LNCAP (cell line): ENCODE results near the gene CENPA.

ENCODE experiments used
- TF ChIP-seq, protein P1 (sequence below): fragments of 450-650 bp; IDR thresholded peaks from 2 replicates; pipeline ENCODE4 v1.5.1; 2017; ENCODE audit warnings: mild to moderate bottlenecking

CENPA gene

DNA sequence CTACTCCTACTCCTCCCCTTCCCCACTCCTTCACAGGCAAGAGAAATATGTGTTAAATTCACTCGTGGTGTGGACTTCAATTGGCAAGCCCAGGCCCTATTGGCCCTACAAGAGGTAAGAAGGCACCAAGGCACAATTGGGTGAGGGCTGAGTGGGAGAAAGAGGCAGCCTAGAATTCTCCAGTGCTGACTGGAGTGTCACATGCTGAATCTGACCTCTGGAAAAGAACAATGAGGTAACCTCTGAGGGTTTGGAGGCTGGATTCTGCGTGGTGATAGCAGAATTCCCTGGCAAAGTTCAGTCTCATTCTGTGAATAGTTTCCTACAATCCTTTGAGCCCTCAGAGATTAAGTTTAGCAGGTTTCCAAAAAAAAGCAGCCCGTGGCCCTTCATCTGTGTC lies 6.9 kb downstream of the CENPA start:
- TF ChIP-seq, protein P1, sequence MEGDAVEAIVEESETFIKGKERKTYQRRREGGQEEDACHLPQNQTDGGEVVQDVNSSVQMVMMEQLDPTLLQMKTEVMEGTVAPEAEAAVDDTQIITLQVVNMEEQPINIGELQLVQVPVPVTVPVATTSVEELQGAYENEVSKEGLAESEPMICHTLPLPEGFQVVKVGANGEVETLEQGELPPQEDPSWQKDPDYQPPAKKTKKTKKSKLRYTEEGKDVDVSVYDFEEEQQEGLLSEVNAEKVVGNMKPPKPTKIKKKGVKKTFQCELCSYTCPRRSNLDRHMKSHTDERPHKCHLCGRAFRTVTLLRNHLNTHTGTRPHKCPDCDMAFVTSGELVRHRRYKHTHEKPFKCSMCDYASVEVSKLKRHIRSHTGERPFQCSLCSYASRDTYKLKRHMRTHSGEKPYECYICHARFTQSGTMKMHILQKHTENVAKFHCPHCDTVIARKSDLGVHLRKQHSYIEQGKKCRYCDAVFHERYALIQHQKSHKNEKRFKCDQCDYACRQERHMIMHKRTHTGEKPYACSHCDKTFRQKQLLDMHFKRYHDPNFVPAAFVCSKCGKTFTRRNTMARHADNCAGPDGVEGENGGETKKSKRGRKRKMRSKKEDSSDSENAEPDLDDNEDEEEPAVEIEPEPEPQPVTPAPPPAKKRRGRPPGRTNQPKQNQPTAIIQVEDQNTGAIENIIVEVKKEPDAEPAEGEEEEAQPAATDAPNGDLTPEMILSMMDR: no peak

DNA sequence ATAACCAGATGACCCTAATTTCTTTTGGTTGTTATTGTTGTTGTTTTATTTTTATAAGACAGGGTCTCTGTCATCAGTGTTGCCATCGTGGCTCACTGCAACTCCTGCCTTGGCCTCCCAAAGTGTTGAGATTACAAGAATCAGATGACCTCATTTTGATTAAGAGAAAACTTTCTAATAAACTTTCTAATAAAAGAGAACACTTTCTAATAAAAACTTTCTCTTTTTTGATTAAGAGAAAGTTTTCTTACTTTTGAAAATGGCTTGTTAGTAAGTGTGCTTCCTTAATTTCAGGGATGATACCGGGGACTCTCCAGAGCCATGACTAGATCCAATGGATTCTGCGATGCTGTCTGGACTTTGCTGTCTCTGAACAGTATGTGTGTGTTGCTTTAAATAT lies 7.7 kb downstream of the CENPA start:
- TF ChIP-seq, protein P1: no peak

DNA sequence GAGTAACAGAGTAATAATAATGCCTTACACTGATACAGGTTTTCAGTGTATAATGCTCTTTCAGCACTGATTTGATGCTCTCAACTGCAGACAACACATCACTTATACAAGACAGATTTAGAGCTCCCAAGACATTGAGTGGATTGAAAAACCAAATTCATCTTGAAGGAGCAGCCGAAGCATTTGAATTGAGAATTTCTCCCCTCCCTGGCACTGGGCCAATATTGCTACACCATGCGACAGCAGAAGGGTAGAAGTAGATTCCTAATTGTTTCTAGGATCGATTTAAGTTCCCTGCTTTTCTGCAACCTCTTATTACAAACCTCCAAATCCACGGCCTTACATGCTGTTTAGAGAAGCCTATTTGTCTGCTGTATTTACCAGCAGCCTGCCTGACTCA lies 15.5 kb downstream of the CENPA start:
- TF ChIP-seq, protein P1: no peak

DNA sequence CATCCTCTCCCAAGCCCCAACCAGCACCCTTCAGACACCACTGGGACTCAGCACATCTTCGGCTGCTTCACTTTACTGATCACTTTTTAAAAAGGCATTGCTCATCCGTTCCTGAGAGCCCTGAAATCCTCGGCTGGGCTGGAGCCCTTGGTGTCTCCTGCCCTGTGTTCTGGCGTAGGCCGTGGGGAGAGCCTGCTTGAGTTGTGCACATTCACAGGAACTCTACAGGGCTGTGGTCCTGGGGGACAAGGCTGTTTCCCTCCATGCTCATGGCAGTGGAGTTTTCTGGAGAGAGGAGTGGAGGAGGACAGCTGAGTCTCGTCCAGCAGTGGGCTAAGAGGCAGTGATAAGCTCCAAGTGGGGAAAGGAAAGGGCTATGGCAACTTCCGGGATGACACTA lies 15.9 kb downstream of the CENPA start:
- TF ChIP-seq, protein P1: no peak

DNA sequence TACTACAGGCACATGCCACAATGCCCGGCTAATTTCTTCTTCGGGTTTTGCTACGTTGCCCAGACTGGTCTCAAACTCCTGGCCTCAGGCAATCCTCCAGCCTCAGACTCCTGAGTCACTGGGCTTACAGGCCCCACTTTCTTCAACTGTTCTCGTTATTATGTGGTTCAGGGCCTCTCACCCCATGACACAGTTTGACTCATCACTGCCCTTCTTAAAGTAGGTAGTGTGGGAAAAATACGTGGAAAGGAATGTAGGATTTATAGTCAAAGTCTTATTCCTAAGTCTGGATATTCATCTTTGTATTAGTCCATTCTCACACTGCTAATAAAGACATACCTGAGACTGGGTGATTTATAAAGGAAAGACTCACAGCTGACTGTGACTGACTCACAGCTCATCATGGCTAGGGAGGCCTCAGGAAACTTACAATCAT lies 19.4 kb downstream of the CENPA start:
- TF ChIP-seq, protein P1: no peak

DNA sequence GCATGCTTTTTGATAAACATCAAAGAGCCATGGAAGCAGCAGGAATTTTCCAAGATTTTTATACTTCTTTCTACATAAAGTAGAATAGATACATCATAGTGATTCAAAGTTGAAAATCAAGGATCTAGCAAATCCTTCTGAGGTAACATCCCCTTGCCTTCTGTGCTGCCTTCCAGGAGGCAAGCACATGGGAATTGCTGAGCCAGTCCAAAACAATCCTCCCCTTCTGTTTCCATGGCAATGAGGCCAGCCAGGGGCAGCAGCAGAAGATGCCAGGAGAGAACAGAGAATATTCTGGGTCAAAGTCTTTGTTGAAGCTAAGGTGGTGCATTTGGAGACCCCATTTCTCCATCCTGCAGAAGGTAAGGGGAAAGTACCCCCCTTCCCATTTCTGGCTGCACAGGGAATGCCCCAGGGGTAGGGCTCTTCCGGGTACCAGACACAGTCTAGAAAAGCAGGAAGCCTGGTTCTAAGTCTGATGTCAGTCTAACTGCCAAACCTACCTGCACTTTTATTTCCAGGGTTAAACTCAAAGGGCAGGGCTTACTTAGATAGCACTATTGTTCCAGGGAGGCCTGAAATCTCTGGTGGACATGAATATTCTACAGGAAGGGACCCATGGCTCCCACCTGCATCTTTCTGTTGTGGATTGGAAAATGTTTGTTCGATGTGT lies 22.1 kb downstream of the CENPA start:
- TF ChIP-seq, protein P1: no peak

DNA sequence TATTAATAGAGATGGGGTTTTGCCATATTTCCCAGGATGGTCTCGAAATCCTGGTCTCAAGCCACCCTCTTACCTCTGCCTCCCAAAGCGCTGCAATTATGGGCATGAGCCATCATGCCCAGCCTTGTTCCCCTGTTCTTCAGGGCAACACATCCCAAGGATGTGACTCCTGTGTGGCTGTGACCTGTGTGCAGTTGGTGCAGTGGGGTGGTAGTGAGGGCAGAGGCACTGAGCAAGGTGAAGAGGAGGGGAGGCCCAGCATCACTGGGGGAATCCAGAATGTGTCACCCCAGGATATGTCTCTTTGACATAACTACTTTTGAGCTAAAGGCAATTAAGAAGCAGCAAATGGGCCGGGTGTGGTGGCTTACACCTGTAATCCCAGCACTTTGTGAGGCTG lies 23.4 kb downstream of the CENPA start:
- TF ChIP-seq, protein P1: no peak
